Panc1 (cell line): ENCODE results near the gene MKRN2.

Experiments used
- CTCF ChIP-seq: fragments of 450-650 bp; IDR thresholded peaks from 2 replicates; pipeline ENCODE4 v1.5.1; 2017; ENCODE audit warnings: mild to moderate bottlenecking
- POLR2AphosphoS5 ChIP-seq: IDR thresholded peaks from 2 replicates; pipeline ENCODE4 v1.6.1; 2012; ENCODE audit warnings: mild to moderate bottlenecking, low read depth, low read length, moderate library complexity
- REST ChIP-seq, 2 experiments: IDR thresholded peaks; 2 replicates each; pipeline ENCODE4 v1.6.1; 2011 to 2012; ENCODE audit warnings: low read depth in 2 of 2, control low read depth in 1 of 2, low read length in 1 of 2, mild to moderate bottlenecking in 1 of 2, moderate library complexity in 1 of 2; ENCODE audit not compliant: insufficient read depth in 1 of 2
- SIN3A ChIP-seq: IDR thresholded peaks from 2 replicates; pipeline ENCODE4 v1.6.1; 2012; ENCODE audit warnings: low read depth, mild to moderate bottlenecking, low read length, moderate library complexity, borderline replicate concordance; ENCODE audit not compliant: insufficient read depth
- TCF7L2 ChIP-seq: IDR thresholded peaks from 2 replicates; pipeline ENCODE4 v1.6.1; 2011; ENCODE audit warnings: mild to moderate bottlenecking, low read depth, low read length, inconsistent platforms

GRCh38 chr3:12583280-12583679, 26.4 kb downstream of the MKRN2 start:
- TF ChIP-seq POLR2AphosphoS5 (no peak), CTCF (no peak), REST (IDR thresholded peaks at IDR 0.05; ENCODE audit: insufficient read depth in 1 of 2, low read depth in 2 of 2, low read length in 1 of 2) (no peak), TCF7L2 (no peak), SIN3A (no peak)
